AG10803 (cell line): ENCODE data around the gene SLC6A13.
A peak's percentile ranks its signal among the peaks of the same experiment; 100 is the strongest.
"Not testable (repeated sequence)": the region's sequence is repeated elsewhere in the genome, so short reads cannot be mapped to it uniquely, and the experiment has no call there.

Source experiments
- DNase-seq: peaks from one replicate; pipeline ENCODE4 v3.0.0; 2010; ENCODE audit warnings: low read depth
- H3K4me3 ChIP-seq: 2 replicates; pipeline ENCODE4 v1.5.1; 2011; ENCODE audit warnings: mild to moderate bottlenecking, low read length, control low read depth
- CTCF ChIP-seq: conservative IDR thresholded peaks from 2 replicates; pipeline ENCODE4 v1.5.1; 2011; ENCODE audit warnings: mild to moderate bottlenecking, low read length, control low read depth, inconsistent platforms

Gene SLC6A13

GRCh38 chr12:220946-221550 lies 41.6 kb downstream of the SLC6A13 start:
- no peak for DNase-seq
- no peak overlapping the region for H3K4me3 ChIP-seq
- TF ChIP-seq CTCF, result no peak

GRCh38 chr12:220491-220890 lies 42.1 kb downstream of the SLC6A13 start:
- no peak for DNase-seq
- no peak for TF ChIP-seq CTCF
- H3K4me3 ChIP-seq, result no peak overlapping the region

DNA sequence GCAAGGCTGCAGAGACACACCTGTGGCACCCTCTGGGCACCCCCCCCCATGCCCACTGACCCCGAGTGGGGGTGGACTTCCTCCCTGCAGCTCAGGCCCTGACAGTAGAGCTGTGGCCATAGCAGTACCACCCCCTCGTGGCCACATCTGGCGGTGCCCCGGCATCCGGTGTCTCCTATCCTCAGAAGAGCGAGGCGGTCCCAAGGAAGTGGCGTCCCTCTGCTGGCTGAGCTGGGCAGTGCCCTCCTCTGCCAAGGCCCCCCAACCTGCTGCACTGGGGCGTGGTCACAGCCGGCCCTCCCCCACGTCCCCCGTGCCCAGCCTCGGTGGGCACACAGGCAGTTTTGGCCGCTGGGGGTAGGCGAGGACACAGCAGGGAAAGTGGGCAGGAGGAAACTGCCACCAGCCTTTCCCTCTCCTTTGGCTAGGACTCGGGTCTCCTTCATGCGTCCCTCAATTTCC lies 42.7 kb downstream of the SLC6A13 start:
- no peak overlapping the region for H3K4me3 ChIP-seq
- DNase-seq, result peak; percentile 37
- TF ChIP-seq CTCF, result peak; percentile 51

DNA sequence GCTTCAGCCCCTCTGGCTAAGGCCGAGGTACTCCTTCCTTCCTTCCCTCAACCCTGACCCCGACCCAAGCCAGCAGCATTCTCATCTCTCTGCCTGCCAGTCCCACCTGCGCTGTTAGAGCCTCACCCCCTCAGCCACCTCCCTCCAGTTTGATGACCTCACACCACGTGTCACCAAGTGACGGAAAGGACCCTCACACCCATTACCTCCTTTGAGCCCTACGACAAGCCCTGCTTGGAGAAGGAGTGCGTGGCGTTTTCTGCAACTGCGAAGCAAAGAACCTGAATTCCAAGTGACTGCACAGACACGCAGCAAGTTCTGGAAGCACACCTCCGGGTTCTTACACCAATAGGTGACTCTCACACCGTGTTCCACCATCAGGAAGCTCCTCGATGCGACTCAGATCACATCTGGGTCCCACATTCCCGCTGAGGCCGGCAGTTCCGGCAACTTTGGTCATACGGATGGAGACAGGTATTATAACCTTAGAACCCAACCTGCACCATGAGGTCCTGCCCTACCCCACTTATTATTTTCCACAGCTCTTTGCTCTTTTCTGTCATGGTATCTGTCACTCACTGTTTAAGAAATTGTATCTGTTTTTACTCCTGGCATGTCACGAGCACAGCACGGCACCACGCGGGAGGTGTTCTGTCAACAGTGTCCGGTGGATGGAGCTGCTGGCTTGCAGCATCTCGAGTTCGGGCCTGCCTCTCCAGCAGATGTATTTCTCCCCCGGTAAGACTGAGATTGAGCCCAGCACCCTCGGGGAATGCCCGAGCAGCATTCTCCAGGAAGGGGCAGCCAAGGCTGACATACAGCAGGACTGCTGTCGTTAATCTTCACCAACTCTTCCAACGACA lies 43.7 kb downstream of the SLC6A13 start:
- TF ChIP-seq CTCF, result no peak
- no peak for DNase-seq
- H3K4me3 ChIP-seq, result no peak overlapping the region

- no peak for TF ChIP-seq CTCF
- no peak overlapping the region for H3K4me3 ChIP-seq
- DNase-seq, result no peak
Observed at GRCh38 chr12:218221-218620, 44.4 kb downstream of the SLC6A13 start.

DNA sequence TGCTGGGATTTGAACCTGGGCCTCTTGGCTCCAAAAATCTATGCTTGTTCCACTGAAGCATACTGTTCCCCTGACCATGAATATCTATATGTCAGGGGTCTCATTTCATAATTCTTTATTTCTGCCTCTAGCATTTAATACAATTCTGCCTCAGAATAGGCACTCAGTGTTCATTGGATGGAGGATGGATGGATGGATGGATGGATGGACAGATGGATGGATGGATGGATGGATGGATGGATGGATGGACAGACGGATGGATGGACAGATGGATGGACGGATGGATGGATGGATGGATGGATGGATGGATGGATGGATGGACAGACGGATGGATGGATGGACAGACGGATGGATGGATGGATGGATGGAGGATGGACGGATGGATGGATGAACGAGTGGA lies 45.6 kb downstream of the SLC6A13 start:
- DNase-seq, H3K4me3 ChIP-seq: not testable (repeated sequence)

DNA sequence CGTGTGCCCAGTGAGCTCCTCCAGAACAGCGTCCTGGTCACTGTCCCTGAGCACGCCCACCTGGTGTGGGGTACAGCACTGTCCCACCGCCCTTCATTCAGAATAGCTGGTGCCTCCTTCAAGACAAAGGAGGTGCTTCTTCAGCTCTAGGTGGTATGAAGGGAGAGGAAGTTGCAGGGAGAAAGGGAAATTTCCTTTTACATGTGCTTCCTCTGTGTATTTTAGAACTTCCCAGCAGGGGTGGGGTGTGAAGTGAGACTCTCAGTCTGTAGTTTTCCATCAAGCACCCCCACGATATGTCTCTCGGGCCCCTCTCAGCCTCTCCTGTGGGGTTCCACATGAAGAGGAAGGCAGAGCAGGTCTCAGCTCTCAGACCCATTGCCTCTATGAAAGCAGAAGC lies 47.5 kb downstream of the SLC6A13 start:
- DNase-seq, result no peak
- TF ChIP-seq CTCF, result no peak
- H3K4me3 ChIP-seq, result no peak overlapping the region
